ENCODE results near the gene ARID3A. TPM values are rescaled to one million over a fixed set of nuclear protein-coding genes. Genes with fewer than 3 reads are reported as not detected.

The ARID3A gene
- total and polyA plus RNA-seq, 2 of the 8 experiments (the other 6 are each of a cell fraction or from before 2014, with no cell fraction given), result 40.5 to 77.4 TPM

DNA sequence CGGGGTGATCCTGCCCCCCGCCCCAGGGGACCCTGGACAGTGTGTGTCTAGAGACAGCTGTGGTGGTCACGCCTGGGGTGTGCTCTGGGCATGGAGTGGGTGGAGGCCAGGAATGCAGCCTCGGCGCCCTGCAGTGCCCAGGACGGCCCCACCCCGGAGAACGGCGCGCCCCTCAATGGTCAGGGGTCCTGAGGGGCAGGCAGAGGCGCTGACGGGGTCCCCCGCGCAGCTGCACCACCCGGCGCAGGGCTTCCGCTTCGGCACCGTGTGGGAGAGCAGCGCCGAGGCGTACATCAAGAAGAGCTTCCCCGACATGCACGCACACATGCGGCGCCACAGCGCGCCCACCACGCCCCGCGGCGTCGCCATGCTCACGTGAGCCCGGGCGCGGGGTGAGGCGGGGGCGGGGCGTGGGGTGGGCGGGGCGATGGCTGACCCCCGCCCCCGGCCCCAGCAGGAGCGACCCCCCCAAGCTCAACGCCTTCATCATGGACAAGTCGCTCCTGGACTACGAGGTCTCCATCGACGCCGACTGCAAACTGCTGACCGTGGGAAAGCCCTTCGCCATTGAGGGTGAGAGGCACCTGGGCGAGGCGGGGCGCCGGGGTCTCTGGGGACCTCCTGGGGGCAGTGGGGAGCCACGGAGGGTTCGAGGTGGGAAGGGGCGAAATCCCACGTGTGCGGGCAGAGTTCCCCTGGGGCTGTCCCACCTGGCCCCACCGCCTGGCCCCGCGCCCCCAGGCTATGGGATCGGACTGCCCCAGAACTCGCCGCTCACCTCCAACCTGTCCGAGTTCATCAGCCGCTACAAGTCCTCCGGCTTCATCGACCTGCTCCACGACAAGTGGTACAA is 81.8 kb downstream of the ARID3A start:
- H4K8ac ChIP-seq (ENCODE audit: extremely low read depth, insufficient read depth, low read length), result no peak overlapping the region
- DNase-seq (ENCODE audit: low read depth in 1 of 2, low spot score in 2 of 2), result no peak
- TF ChIP-seq ASH2L (IDR thresholded peaks at IDR 0.05; ENCODE audit: low read length) (no peak), JUND (IDR thresholded peaks at IDR 0.05; ENCODE audit: low read length) (no peak), SP1 (IDR thresholded peaks at IDR 0.05; ENCODE audit: low read depth, low read length) (no peak), SAP30 (IDR thresholded peaks at IDR 0.05; ENCODE audit: insufficient read depth, insufficient replicate concordance, low read length) (no peak), MAFK (IDR thresholded peaks at IDR 0.05; ENCODE audit: low read depth, low read length) (no peak), TCF12 (IDR thresholded peaks at IDR 0.05; ENCODE audit: low read depth, low read length) (no peak), BRCA1 (IDR thresholded peaks at IDR 0.05; ENCODE audit: low read depth, low read length) (no peak), RXRA (IDR thresholded peaks at IDR 0.05; ENCODE audit: insufficient read depth, low read depth, low read length) (no peak), SP4 (IDR thresholded peaks at IDR 0.05; ENCODE audit: low read length) (no peak), HDAC6 (IDR thresholded peaks at IDR 0.05; ENCODE audit: low read depth, low read length) (no peak), CHD2 (IDR thresholded peaks at IDR 0.05; ENCODE audit: low read length) (no peak), HDAC2 (IDR thresholded peaks at IDR 0.05; ENCODE audit: borderline replicate concordance in 1 of 2, low read depth in 2 of 2, low read length in 2 of 2) (no peak), RBBP5 (IDR thresholded peaks at IDR 0.05; ENCODE audit: borderline replicate concordance, low read depth, low read length) (no peak)

More for the DNA sequence above, 81.8 kb downstream of the ARID3A start:
- Histone ChIP-seq H3K23ac (ENCODE audit: insufficient read length) (no peak overlapping the region), H2AFZ (ENCODE audit: low read length) (no peak overlapping the region), H4K5ac (ENCODE audit: insufficient read length, low read depth, low read length) (no peak overlapping the region), H3K14ac (ENCODE audit: insufficient read length) (no peak overlapping the region), H2AK5ac (ENCODE audit: low read depth, low read length) (no peak overlapping the region), H2BK20ac (ENCODE audit: low read length) (no peak overlapping the region), H3K18ac (ENCODE audit: extremely low read depth, low read length) (no peak overlapping the region), H3K9me3 (ENCODE audit: insufficient read depth in 2 of 2, low read depth in 1 of 2, low read length in 1 of 2) (no peaks in the 10 kb centered on the region), H3K79me1 (ENCODE audit: low read depth, low read length) (no peaks in the 10 kb centered on the region), H3K23me2 (ENCODE audit: low read depth, low read length) (no peaks in the 10 kb centered on the region), H2BK15ac (ENCODE audit: low read length) (no peak overlapping the region), H2BK120ac (replicated peaks; ENCODE audit: low read depth, low read length) (no peak overlapping the region), H3K27ac (ENCODE audit: low read depth, low read length) (no peak overlapping the region), H3K4ac (replicated peaks; ENCODE audit: insufficient read length, low read depth, low read length) (no peak overlapping the region), H3K79me2 (ENCODE audit: control insufficient read depth in 1 of 2, insufficient read depth in 2 of 2, low read length in 2 of 2) (no peaks in the 10 kb centered on the region), H3K36me3 (ENCODE audit: control insufficient read depth in 2 of 4, insufficient read depth in 4 of 4, low read length in 3 of 4) (peaks cover 4 to 40% (median 8%) of the 10 kb centered on the region in 4 experiments; a peak in 5 of 8 replicates), H4K20me1 (replicated peaks in 1 of 2; ENCODE audit: control insufficient read depth in 1 of 2, insufficient read depth in 2 of 2, low read length in 2 of 2) (peaks cover 0 to 6% of the 10 kb centered on the region in 2 experiments), H3K4me3 (ENCODE audit: extremely low read depth in 1 of 4, insufficient read depth in 2 of 4, low read depth in 3 of 4, low read length in 4 of 4) (no peak overlapping the region), H3K56ac (replicated peaks; ENCODE audit: insufficient read length, low read depth, low read length) (no peak overlapping the region), H3K9ac (replicated peaks in 1 of 4; ENCODE audit: extremely low read depth in 1 of 4, low read depth in 3 of 4, low read length in 3 of 4) (no peak overlapping the region), H4K91ac (replicated peaks; ENCODE audit: insufficient read length, low read length) (no peak overlapping the region), H3K4me2 (ENCODE audit: insufficient read depth in 1 of 2, low read depth in 2 of 2, low read length in 2 of 2) (no peak overlapping the region), H2BK5ac (ENCODE audit: low read depth, low read length) (no peak overlapping the region), H3K4me1 (replicated peaks in 1 of 4; ENCODE audit: control insufficient read depth in 3 of 4, insufficient read depth in 4 of 4, low read length in 3 of 4) (no peaks in the 10 kb centered on the region), H3K27me3 (replicated peaks in 1 of 4; ENCODE audit: control insufficient read depth in 3 of 4, extremely low read depth in 1 of 4, insufficient read depth in 3 of 4, low read length in 3 of 4) (no peaks in the 10 kb centered on the region), H2BK12ac (ENCODE audit: low read depth, low read length) (no peak overlapping the region)
- no peak for FAIRE-seq
- CTCF ChIA-PET (ENCODE audit: partially characterized antibody), result interaction anchor here (0.9 to 1.6 kb wide), 6 partner anchors 8 to 215 kb away, joined by 3 to 4 read pairs (median 3); no protein-coding TSS in a partner anchor
- POLR2A ChIA-PET (ENCODE audit: partially characterized antibody), result interaction anchor here (0.5 to 7.7 kb wide), 5 partner anchors 12 to 214 kb away, joined by 3 to 81 read pairs (median 7); partner anchors contain the start of gene CNN2
- 92% methylated on average over 37 of the region's 73 CpGs; no CpG with 5 or more reads in 1 of the 2 experiments for WGBS, 2 experiments (ENCODE audit: extremely low coverage in 1 of 2, insufficient coverage in 1 of 2, insufficient read length in 1 of 2, insufficient replicate concordance in 2 of 2, low coverage in 1 of 2, low lambda C conversion rate in 2 of 2, missing lambda C conversion rate in 1 of 2)
